GM12878 (cell line): ENCODE data around the gene MRPS18B. TPM values are rescaled to one million over a fixed set of nuclear protein-coding genes. Genes with fewer than 3 reads are reported as not detected.

Experiments used
- ATAC-seq: fragments of 200-7000 bp; cut with Tn5 transposase; 3 replicates; pipeline ENCODE4 v1.9.1; 2020; ENCODE audit warnings: mild to moderate bottlenecking, moderate library complexity
- BruUV-seq: library from RNA; stranded (reverse); fragments of 400-500 nt; replicated peaks from 2 replicates; lab custom pipeline; 2021; lab: Mats Ljungman, UMichigan
- CTCF ChIA-PET: fragments of 300-600 bp; sonication (Branson Sonifier 250); formaldehyde crosslinking; extraction: SDS; loops from one replicate; lab custom pipeline; 2021; ENCODE audit warnings: inconsistent platforms; lab: Yijun Ruan, JAX
- POLR2A ChIA-PET: fragments of 350-600 bp; formaldehyde crosslinking; extraction: SDS; loops from one replicate; lab custom pipeline; 2021; ENCODE audit warnings: inconsistent platforms; lab: Charles Lee
- RAD21 ChIA-PET: fragments of 300-600 bp; sonication (Branson Sonifier 250); formaldehyde crosslinking; loops from one replicate; lab custom pipeline; 2023; ENCODE audit warnings: antibody characterized with exemption; ENCODE audit not compliant: unreplicated experiment; lab: Charles Lee
- SMC1A ChIA-PET: fragments of 300-600 bp; sonication (Branson Sonifier 250); formaldehyde crosslinking; loops from one replicate; lab custom pipeline; 2023; ENCODE audit not compliant: unreplicated experiment, uncharacterized antibody; lab: Charles Lee
- DNase-seq: peaks from one replicate; pipeline ENCODE4 v3.0.0-alpha.2; 2011; ENCODE audit warnings: low read depth, low spot score
- FAIRE-seq: peaks from 3 replicates; lab custom pipeline; 2011; peaks lifted over from hg19 to GRCh38; lab: Jason Lieb, UNC
- H2AFZ ChIP-seq: 2 replicates; pipeline ENCODE4 v1.6.0; 2011; ENCODE audit warnings: low read depth, low read length, control low read depth; ENCODE audit not compliant: control insufficient read depth
- H3K27ac ChIP-seq: 2 replicates; pipeline ENCODE4 v1.5.1; 2011; ENCODE audit warnings: control low read depth; ENCODE audit not compliant: control insufficient read depth, insufficient read depth
- H3K27me3 ChIP-seq, 2 experiments: replicated peaks in 1 of 2; 2 replicates each; pipeline versions ENCODE4 v1.6.0 to v1.6.1; 2011; ENCODE audit warnings: low read length in 1 of 2; ENCODE audit not compliant: control insufficient read depth in 2 of 2, insufficient read depth in 2 of 2
- H3K36me3 ChIP-seq, 2 experiments: 2 replicates each; pipeline ENCODE4 v1.5.1; 2011; ENCODE audit warnings: low read length in 1 of 2; ENCODE audit not compliant: control insufficient read depth in 2 of 2, insufficient read depth in 2 of 2
- H3K4me1 ChIP-seq: 2 replicates; pipeline ENCODE4 v1.6.1; 2011; ENCODE audit warnings: mild to moderate bottlenecking, low read length, moderate library complexity, mixed read lengths; ENCODE audit not compliant: control insufficient read depth, insufficient read depth
- H3K4me2 ChIP-seq: 2 replicates; pipeline ENCODE4 v1.6.0; 2011; ENCODE audit warnings: control low read depth; ENCODE audit not compliant: control insufficient read depth, insufficient read depth
- H3K4me3 ChIP-seq: fragments of 200-600 bp; sonication (generic); 2 replicates; pipeline ENCODE4 v1.5.1; 2016
- H3K79me2 ChIP-seq: 2 replicates; pipeline ENCODE4 v1.6.0; 2011; ENCODE audit warnings: low read length; ENCODE audit not compliant: control insufficient read depth, insufficient read depth
- H3K9ac ChIP-seq: 2 replicates; pipeline ENCODE4 v1.8.0; 2011; ENCODE audit warnings: low read length, control low read depth, mixed read lengths; ENCODE audit not compliant: control insufficient read depth, insufficient read depth
- H3K9me3 ChIP-seq: replicated peaks from 3 replicates; pipeline ENCODE4 v1.5.1; 2011; ENCODE audit warnings: mild to moderate bottlenecking, low read length; ENCODE audit not compliant: control insufficient read depth, insufficient read depth
- H4K20me1 ChIP-seq: 2 replicates; pipeline ENCODE4 v1.6.0; 2011; ENCODE audit not compliant: control insufficient read depth, insufficient read depth
- CBFB ChIP-seq: IDR thresholded peaks from 2 replicates; pipeline ENCODE4 v1.6.1; 2016; ENCODE audit warnings: antibody characterized with exemption, low read depth
- CREB1 ChIP-seq: IDR thresholded peaks from 2 replicates; pipeline ENCODE4 v1.6.1; 2012; ENCODE audit warnings: low read depth, mild to moderate bottlenecking, inconsistent platforms
- EGR1 ChIP-seq, 2 experiments: IDR thresholded peaks; 1 replicate in 1 of 2; 2 replicates in 1 of 2; pipeline ENCODE4 v1.6.1; 2011 to 2012; ENCODE audit warnings: low read depth in 2 of 2, low read length in 2 of 2, borderline replicate concordance in 1 of 2, mild to moderate bottlenecking in 1 of 2, moderate library complexity in 1 of 2
- GABPA ChIP-seq: IDR thresholded peaks from 2 replicates; pipeline ENCODE4 v1.6.1; 2014; ENCODE audit warnings: antibody characterized with exemption, low read depth, mild to moderate bottlenecking, inconsistent platforms
- LARP7 ChIP-seq: fragments of 450-650 bp; IDR thresholded peaks from 2 replicates; pipeline ENCODE4 v1.6.1; 2017; ENCODE audit warnings: mild to moderate bottlenecking
- POU2F2 ChIP-seq: IDR thresholded peaks from 3 replicates; pipeline ENCODE4 v1.6.1; 2011; ENCODE audit warnings: low read depth, mild to moderate bottlenecking, low read length, borderline replicate concordance
- PRDM15 ChIP-seq: fragments of 450-650 bp; formaldehyde crosslinking; IDR thresholded peaks from 2 replicates; pipeline ENCODE4 v1.4.0; 2020; ENCODE audit warnings: mild to moderate bottlenecking, moderate library complexity
- SP1 ChIP-seq: IDR thresholded peaks from one replicate; pipeline ENCODE4 v1.6.1; 2011; ENCODE audit warnings: low read depth, low read length
- SREBF2 ChIP-seq: IDR thresholded peaks from 2 replicates; pipeline ENCODE4 v1.6.1; 2012; ENCODE audit warnings: mild to moderate bottlenecking, low read length
- ZNF24 ChIP-seq: fragments of 450-650 bp; IDR thresholded peaks from 2 replicates; pipeline ENCODE4 v1.6.1; 2017; ENCODE audit warnings: antibody characterized with exemption, mild to moderate bottlenecking
- ZNF687 ChIP-seq: fragments of 450-650 bp; IDR thresholded peaks from 2 replicates; pipeline ENCODE4 v1.6.1; 2017; ENCODE audit warnings: mild to moderate bottlenecking, moderate library complexity
- WGBS: methylation state at CpG from one replicate; pipeline ENCODE4 v1.1.6; 2016; ENCODE audit warnings: low lambda C conversion rate; ENCODE audit not compliant: insufficient replicate concordance, insufficient coverage; ENCODE audit errors: missing lambda C conversion rate; 5-methylcytosine and 5-hydroxymethylcytosine counted together
- in situ Hi-C: fragments of 300-500 bp; cut with MboI; formaldehyde crosslinking; loops from 9 replicates; pipeline ENCODE4 v1.14.3; 2018; ENCODE audit warnings: mixed read lengths
- intact Hi-C: fragments of 100-400 bp; cut with micrococcal nuclease; formaldehyde crosslinking; loops from one replicate; pipeline ENCODE4 v1.14.2; 2022; ENCODE audit not compliant: unreplicated experiment
- polyA plus RNA-seq, 11 experiments: library from polyadenylated mRNA; depleted of rRNA in 4 of 11; unstranded in 6 of 11; stranded (reverse) in 5 of 11; fragments of >200 nt; fragmentation: Nextera tagmentation in 4 of 11; fragmentation: Illumina TruSeq in 1 of 11; extraction: Ambion mirVana in 4 of 11; extraction: Trizol in 1 of 11; gene quantifications; 1 replicate in 1 of 11; 2 replicates in 10 of 11; pipeline versions ENCODE4 v1.2.1 to v1.2.3, GENCODE V29; 2011 to 2016; ENCODE audit warnings: inconsistent platforms in 2 of 11, missing spikeins in 2 of 11, low read depth in 1 of 11
- total RNA-seq, 4 experiments: library from RNA; depleted of rRNA in 3 of 4; stranded (reverse); fragments of >200 nt in 3 of 4; fragmentation: Illumina TruSeq in 1 of 4; extraction: Trizol in 1 of 4; gene quantifications; 2 replicates each; pipeline versions ENCODE4 v1.2.1 to v1.2.3, GENCODE V29; 2013 to 2021
- TF ChIP-seq, protein P1 (sequence below): fragments of 450-650 bp; IDR thresholded peaks from 2 replicates; pipeline ENCODE4 v1.6.1; 2018; ENCODE audit warnings: mild to moderate bottlenecking, low read depth, moderate library complexity; ENCODE audit not compliant: partially characterized antibody
- TF ChIP-seq, protein P2 (sequence below): fragments of 450-650 bp; IDR thresholded peaks from 2 replicates; pipeline ENCODE4 v1.6.1; 2017; ENCODE audit warnings: borderline replicate concordance

The MRPS18B gene
- total and polyA plus RNA-seq, 10 of the 15 experiments (the other 5 are each of a cell fraction or from before 2014, with no cell fraction given), result 80.9 to 259 (median 140) TPM

GRCh38 chr6:30643656-30644055 lies 26.0 kb downstream of the MRPS18B start:
- ChIA-PET POLR2A (no interaction called here), CTCF (no interaction called here), SMC1A (interaction anchor here (1.2 kb wide), 1 partner anchor 88 kb away, joined by 4 read pairs; no protein-coding TSS in a partner anchor), RAD21 (no interaction called here)
- Histone ChIP-seq H3K9ac (no peak overlapping the region), H3K9me3 (no peaks in the 10 kb centered on the region), H2AFZ (no peak overlapping the region), H3K27ac (no peak overlapping the region), H3K27me3 (no peaks in the 10 kb centered on the region), H3K4me3 (no peak overlapping the region), H3K4me1 (peaks cover 2% of the 10 kb centered on the region; the same call in 1 of the 2 replicates), H3K36me3 (peaks cover 0 to 7% of the 10 kb centered on the region in 2 experiments; a peak in 2 of 4 replicates), H3K4me2 (no peak overlapping the region), H3K79me2 (peaks cover 16% of the 10 kb centered on the region), H4K20me1 (no peaks in the 10 kb centered on the region)
- in situ Hi-C loops, result no loop called here
- no peak for DNase-seq
- ATAC-seq, result no peak
- intact Hi-C loops, result no loop called here
- BruUV-seq, result no TSS peak
- FAIRE-seq, result no peak
- 100% methylated on average over 2 of the region's 2 CpGs for WGBS
- TF ChIP-seq, protein P1, sequence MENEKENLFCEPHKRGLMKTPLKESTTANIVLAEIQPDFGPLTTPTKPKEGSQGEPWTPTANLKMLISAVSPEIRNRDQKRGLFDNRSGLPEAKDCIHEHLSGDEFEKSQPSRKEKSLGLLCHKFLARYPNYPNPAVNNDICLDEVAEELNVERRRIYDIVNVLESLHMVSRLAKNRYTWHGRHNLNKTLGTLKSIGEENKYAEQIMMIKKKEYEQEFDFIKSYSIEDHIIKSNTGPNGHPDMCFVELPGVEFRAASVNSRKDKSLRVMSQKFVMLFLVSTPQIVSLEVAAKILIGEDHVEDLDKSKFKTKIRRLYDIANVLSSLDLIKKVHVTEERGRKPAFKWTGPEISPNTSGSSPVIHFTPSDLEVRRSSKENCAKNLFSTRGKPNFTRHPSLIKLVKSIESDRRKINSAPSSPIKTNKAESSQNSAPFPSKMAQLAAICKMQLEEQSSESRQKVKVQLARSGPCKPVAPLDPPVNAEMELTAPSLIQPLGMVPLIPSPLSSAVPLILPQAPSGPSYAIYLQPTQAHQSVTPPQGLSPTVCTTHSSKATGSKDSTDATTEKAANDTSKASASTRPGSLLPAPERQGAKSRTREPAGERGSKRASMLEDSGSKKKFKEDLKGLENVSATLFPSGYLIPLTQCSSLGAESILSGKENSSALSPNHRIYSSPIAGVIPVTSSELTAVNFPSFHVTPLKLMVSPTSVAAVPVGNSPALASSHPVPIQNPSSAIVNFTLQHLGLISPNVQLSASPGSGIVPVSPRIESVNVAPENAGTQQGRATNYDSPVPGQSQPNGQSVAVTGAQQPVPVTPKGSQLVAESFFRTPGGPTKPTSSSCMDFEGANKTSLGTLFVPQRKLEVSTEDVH, result no peak
- TF ChIP-seq PRDM15 (no peak), CREB1 (no peak), POU2F2 (no peak), SREBF2 (no peak), ZNF687 (no peak), SP1 (no peak), ZNF24 (no peak), LARP7 (no peak), CBFB (no peak), GABPA (no peak), EGR1 (IDR thresholded peaks at IDR 0.05; ENCODE audit: borderline replicate concordance in 1 of 2, low read depth in 2 of 2, low read length in 2 of 2) (no peak)
- TF ChIP-seq, protein P2, sequence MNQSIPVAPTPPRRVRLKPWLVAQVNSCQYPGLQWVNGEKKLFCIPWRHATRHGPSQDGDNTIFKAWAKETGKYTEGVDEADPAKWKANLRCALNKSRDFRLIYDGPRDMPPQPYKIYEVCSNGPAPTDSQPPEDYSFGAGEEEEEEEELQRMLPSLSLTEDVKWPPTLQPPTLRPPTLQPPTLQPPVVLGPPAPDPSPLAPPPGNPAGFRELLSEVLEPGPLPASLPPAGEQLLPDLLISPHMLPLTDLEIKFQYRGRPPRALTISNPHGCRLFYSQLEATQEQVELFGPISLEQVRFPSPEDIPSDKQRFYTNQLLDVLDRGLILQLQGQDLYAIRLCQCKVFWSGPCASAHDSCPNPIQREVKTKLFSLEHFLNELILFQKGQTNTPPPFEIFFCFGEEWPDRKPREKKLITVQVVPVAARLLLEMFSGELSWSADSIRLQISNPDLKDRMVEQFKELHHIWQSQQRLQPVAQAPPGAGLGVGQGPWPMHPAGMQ, result no peak
